ENCODE measurements around the gene HES7. TPM values are rescaled to one million over a fixed set of nuclear protein-coding genes. Genes with fewer than 3 reads are reported as not detected.
A peak's percentile ranks its signal among the peaks of the same experiment; 100 is the strongest.

HES7 gene
- total RNA-seq, 4 donors from 2014 or later: not detected

DNA sequence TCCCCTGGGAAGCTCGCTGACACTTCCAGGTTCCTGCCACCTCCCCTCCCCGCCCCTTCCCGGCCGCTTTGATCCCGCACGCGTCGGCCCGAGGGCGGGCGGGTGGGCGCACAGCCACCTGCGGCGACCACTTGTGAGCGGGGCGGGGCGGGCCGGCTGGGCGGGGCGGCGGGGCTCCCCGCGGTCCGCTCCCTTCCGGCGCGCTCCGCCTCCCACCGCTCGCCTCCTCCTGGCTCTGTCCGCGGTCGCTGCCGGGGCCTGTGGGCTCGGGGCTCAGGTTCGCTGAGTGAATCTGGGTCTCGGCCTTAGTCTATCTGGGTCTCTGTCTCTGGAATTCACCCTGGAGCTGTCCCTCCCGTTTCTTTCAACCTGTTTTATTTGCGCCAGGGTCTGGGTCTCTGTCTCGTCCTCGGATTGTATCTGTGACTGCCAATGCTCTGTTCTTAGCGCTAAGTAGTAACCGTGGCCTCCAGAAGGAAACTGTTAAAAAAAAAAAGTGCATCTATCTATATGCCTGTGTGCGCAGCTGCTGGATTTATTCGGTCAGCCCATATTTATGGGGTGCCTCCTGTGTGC lies 2.7 kb upstream of the HES7 start:
- H3K4me3 ChIP-seq: peak overlapping the region; percentile 74
- peaks cover 59% of the 10 kb centered on the region for H3K4me1 ChIP-seq
- H3K27me3 ChIP-seq: peaks cover 17% of the 10 kb centered on the region
- no peaks in the 10 kb centered on the region for H3K36me3 ChIP-seq
- no peaks in the 10 kb centered on the region for H3K9me3 ChIP-seq
- no peak for DNase-seq (ENCODE audit: low spot score in 2 of 2)
- peak overlapping the region; percentile 17 for H3K27ac ChIP-seq
- 0% methylated on average over 20 of the region's 45 CpGs for WGBS
- TF ChIP-seq EP300 (IDR thresholded peaks at IDR 0.05) (no peak), POLR2AphosphoS5 (IDR thresholded peaks at IDR 0.05) (no peak), POLR2A (IDR thresholded peaks at IDR 0.05) (no peak)
- TF ChIP-seq, protein P1, sequence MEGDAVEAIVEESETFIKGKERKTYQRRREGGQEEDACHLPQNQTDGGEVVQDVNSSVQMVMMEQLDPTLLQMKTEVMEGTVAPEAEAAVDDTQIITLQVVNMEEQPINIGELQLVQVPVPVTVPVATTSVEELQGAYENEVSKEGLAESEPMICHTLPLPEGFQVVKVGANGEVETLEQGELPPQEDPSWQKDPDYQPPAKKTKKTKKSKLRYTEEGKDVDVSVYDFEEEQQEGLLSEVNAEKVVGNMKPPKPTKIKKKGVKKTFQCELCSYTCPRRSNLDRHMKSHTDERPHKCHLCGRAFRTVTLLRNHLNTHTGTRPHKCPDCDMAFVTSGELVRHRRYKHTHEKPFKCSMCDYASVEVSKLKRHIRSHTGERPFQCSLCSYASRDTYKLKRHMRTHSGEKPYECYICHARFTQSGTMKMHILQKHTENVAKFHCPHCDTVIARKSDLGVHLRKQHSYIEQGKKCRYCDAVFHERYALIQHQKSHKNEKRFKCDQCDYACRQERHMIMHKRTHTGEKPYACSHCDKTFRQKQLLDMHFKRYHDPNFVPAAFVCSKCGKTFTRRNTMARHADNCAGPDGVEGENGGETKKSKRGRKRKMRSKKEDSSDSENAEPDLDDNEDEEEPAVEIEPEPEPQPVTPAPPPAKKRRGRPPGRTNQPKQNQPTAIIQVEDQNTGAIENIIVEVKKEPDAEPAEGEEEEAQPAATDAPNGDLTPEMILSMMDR (IDR thresholded peaks at IDR 0.05): no peak

DNA sequence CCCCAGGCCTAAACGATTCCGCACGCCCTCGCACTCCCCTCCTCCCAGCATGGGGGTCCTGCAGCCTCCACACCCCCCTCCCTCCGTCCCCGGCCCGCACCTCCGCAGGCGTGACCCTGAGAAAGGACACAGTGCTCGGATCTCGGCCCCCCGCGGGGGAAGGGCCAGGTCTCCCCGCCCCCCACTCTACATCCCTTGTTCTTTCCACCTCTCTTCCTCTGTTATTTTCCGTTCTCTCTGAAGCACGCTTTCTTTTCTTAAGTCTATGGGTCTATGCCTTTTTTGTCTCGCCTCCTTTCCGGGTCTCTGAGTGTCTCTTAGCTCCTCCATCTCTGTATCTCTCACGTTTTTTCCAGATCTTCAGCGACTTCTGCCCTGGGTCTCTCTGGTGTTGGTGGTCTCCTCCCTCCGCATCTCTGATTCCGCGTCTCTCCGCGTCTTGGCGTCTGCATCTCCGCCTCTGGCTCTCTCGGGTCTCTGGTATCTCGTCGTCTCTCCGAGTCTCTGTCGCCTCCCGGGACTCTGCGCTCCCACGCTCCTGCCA lies 2.1 kb upstream of the HES7 start:
- DNase-seq (ENCODE audit: low spot score in 2 of 2): no peak
- H3K9me3 ChIP-seq: no peaks in the 10 kb centered on the region
- no peak overlapping the region for H3K27ac ChIP-seq
- peaks cover 64% of the 10 kb centered on the region for H3K4me1 ChIP-seq
- H3K36me3 ChIP-seq: no peaks in the 10 kb centered on the region
- H3K27me3 ChIP-seq: peaks cover 18% of the 10 kb centered on the region
- WGBS: under 1% methylated on average over 35 of the region's 35 CpGs
- peak overlapping the region; percentile 74 for H3K4me3 ChIP-seq
- no peak for TF ChIP-seq POLR2A (IDR thresholded peaks at IDR 0.05)
- TF ChIP-seq, protein P1 (IDR thresholded peaks at IDR 0.05): no peak

DNA sequence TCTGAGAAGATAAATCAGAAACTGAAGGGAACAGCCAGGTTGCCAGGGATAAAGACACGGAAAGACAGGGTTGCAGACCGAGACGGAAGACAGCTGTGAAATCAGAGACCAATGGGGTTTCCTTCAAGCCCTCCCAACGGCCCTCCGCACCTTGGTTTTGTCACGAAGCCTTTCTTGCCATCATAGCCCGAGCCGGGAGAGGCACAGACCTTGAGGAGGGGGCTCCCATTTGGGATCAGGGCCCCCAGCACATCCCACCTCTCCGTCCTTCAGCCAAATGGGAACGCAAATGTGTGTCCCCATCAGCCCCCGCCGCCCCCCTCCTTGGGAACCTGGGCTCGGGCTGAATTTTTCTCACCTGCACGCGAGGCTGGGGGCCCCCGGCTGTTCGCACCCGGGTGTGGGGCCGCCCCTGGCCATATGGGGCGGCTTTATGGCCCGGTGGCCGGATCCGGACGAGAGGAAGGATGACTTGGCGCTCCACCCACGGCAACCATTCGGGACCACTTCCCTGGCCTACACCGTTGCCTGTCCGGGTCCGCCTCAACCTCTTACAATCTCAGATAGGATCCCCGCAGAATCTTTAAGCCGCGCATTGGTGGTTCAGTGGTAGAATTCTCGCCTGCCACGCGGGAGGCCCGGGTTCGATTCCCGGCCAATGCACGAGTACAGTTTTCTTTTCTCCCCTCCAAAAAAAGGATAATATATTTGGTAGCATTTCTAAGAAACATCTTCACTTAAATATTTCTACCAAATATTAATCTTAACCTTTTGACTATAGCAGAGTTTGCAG lies 1.4 kb upstream of the HES7 start:
- H3K27me3 ChIP-seq: peaks cover 23% of the 10 kb centered on the region
- H3K9me3 ChIP-seq: no peaks in the 10 kb centered on the region
- peaks cover 71% of the 10 kb centered on the region for H3K4me1 ChIP-seq
- H3K27ac ChIP-seq: no peak overlapping the region
- peak in 1 of 2 donors; percentile 91 for DNase-seq (ENCODE audit: low spot score in 2 of 2)
- TF ChIP-seq, protein P1 (IDR thresholded peaks at IDR 0.05): no peak
- TF ChIP-seq POLR2AphosphoS5 (IDR thresholded peaks at IDR 0.05): peak in 1 of 3 donors; percentile 61
- no peak for TF ChIP-seq EP300 (IDR thresholded peaks at IDR 0.05)
- TF ChIP-seq POLR2A (IDR thresholded peaks at IDR 0.05): no peak
- peak overlapping the region; percentile 74 for H3K4me3 ChIP-seq
- no peaks in the 10 kb centered on the region for H3K36me3 ChIP-seq
- WGBS: under 1% methylated on average over 40 of the region's 40 CpGs

DNA sequence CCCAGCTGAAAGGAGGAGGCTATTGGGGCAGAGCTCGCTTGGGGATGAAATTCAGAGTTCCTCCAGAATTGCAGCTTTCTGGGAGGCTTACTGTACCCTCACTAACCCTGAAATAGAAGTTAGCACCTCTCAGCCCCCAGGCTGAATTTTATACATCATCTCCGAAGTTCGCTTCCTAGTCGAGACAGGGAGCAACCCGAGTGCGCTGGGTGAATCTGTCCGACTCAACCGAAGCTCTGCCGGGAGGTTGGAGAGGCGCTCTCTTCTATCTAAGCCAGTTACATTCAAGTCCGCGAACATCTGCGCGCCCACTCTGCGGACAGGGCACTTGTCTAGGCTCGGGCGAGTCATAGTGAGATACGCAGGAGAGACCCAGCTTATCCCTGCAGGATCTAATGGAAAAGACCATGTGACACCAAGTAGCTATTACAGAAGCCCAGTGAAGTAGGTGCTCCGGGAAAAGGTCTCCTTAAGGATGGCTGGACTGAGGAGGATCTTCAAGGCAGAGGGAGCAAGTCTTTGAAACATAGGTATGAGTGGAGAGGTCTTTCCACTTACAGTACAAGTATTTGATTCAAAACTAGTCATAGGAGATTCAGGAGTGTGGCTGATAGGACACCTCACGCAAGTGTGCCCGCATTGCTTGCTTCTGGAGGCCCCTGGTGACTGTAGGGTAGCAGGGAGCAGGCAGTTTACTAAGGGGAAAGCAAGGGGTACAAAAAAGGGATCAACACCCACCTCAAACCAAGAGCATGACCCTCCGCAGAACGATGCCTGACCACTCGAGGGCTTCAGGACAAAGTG lies 646 bp upstream of the HES7 start:
- DNase-seq (ENCODE audit: low spot score in 2 of 2): no peak
- no peak overlapping the region for H3K27ac ChIP-seq
- no peaks in the 10 kb centered on the region for H3K9me3 ChIP-seq
- H3K4me1 ChIP-seq: peaks cover 75% of the 10 kb centered on the region
- H3K4me3 ChIP-seq: peak overlapping the region; percentile 74
- TF ChIP-seq POLR2A (IDR thresholded peaks at IDR 0.05) (no peak), EP300 (IDR thresholded peaks at IDR 0.05) (no peak), POLR2AphosphoS5 (IDR thresholded peaks at IDR 0.05) (no peak)
- TF ChIP-seq, protein P1 (IDR thresholded peaks at IDR 0.05): no peak
- WGBS: 7% methylated on average over 18 of the region's 24 CpGs
- no peaks in the 10 kb centered on the region for H3K36me3 ChIP-seq
- peaks cover 23% of the 10 kb centered on the region for H3K27me3 ChIP-seq
